Calu3 (cell line): ENCODE results near the gene FOXK1. TPM values are rescaled to one million over a fixed set of nuclear protein-coding genes. Genes with fewer than 3 reads are reported as not detected.

Experiments used
- BruUV-seq: library from RNA; stranded (reverse); fragments of 400-500 nt; replicated peaks from 2 replicates; lab custom pipeline; 2021; lab: Mats Ljungman, UMichigan
- CTCF ChIA-PET: fragments of 300-600 bp; sonication (Branson Sonifier 250); formaldehyde crosslinking; loops from one replicate; lab custom pipeline; 2022; ENCODE audit warnings: antibody characterized with exemption; lab: Charles Lee
- DNase-seq: peaks from one replicate; pipeline ENCODE4 v3.0.0; 2022
- H3K27ac Mint-ChIP-seq: one replicate; pipeline ENCODE4 v1.8.0; 2022; ENCODE audit warnings: mixed read lengths; ENCODE audit not compliant: unreplicated experiment
- H3K27me3 Mint-ChIP-seq: one replicate; pipeline ENCODE4 v1.8.0; 2022; ENCODE audit warnings: mixed read lengths; ENCODE audit not compliant: unreplicated experiment
- H3K36me3 Mint-ChIP-seq: one replicate; pipeline ENCODE4 v1.8.0; 2022; ENCODE audit warnings: mild to moderate bottlenecking, moderate library complexity, mixed read lengths; ENCODE audit not compliant: insufficient read depth, unreplicated experiment
- H3K4me1 Mint-ChIP-seq: one replicate; pipeline ENCODE4 v1.8.0; 2022; ENCODE audit warnings: mild to moderate bottlenecking, low read depth, mixed read lengths; ENCODE audit not compliant: unreplicated experiment
- H3K4me3 Mint-ChIP-seq: one replicate; pipeline ENCODE4 v1.8.0; 2022; ENCODE audit warnings: mild to moderate bottlenecking, low read depth, moderate library complexity, mixed read lengths; ENCODE audit not compliant: unreplicated experiment
- H3K9me3 Mint-ChIP-seq: one replicate; pipeline ENCODE4 v1.8.0; 2022; ENCODE audit warnings: low read depth, mixed read lengths; ENCODE audit not compliant: unreplicated experiment
- intact Hi-C: fragments of 100-400 bp; cut with micrococcal nuclease; formaldehyde crosslinking; loops from one replicate; pipeline ENCODE4 v1.10.0; 2022; ENCODE audit not compliant: unreplicated experiment
- total RNA-seq: library from RNA; stranded (reverse); gene quantifications from 2 replicates; pipeline ENCODE4 v1.2.3, GENCODE V29; 2022
- TF ChIP-seq, protein P1 (sequence below): fragments of 200-600 bp; IDR thresholded peaks from one replicate; pipeline ENCODE4 v1.8.0; 2022; ENCODE audit warnings: antibody characterized with exemption; ENCODE audit not compliant: unreplicated experiment

Gene FOXK1
- total RNA-seq, 1 experiment from 2014 or later, result 65.9 TPM

DNA sequence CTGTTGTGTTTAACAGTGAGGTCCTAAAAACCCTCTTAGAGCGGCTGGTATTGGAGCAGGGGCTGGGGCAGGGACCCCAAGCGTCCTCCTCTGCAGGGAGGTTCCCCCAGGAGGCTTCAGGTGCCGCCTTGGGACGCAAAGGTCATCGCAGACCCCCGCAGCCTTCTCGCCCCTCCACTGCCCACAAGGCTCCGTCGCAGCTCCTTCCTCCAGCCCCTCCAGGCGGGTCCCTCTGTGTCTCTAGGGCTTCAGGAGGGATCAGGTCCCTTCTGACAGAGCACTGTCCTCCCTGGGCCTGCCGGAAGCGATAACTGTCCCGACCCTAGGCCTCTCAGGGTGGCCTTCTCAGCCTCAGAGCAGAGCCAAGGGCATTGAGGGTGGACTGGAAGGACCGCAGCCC, 67.3 kb downstream of the FOXK1 start:
- BruUV-seq, result no TSS peak
- H3K9me3 Mint-ChIP-seq, result no peaks in the 10 kb centered on the region
- H3K4me3 Mint-ChIP-seq, result no peak overlapping the region
- intact Hi-C loops, result no loop called here
- H3K27me3 Mint-ChIP-seq, result no peaks in the 10 kb centered on the region
- H3K4me1 Mint-ChIP-seq, result peaks cover 36% of the 10 kb centered on the region
- DNase-seq, result no peak
- TF ChIP-seq, protein P1, sequence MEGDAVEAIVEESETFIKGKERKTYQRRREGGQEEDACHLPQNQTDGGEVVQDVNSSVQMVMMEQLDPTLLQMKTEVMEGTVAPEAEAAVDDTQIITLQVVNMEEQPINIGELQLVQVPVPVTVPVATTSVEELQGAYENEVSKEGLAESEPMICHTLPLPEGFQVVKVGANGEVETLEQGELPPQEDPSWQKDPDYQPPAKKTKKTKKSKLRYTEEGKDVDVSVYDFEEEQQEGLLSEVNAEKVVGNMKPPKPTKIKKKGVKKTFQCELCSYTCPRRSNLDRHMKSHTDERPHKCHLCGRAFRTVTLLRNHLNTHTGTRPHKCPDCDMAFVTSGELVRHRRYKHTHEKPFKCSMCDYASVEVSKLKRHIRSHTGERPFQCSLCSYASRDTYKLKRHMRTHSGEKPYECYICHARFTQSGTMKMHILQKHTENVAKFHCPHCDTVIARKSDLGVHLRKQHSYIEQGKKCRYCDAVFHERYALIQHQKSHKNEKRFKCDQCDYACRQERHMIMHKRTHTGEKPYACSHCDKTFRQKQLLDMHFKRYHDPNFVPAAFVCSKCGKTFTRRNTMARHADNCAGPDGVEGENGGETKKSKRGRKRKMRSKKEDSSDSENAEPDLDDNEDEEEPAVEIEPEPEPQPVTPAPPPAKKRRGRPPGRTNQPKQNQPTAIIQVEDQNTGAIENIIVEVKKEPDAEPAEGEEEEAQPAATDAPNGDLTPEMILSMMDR, result no peak
- CTCF ChIA-PET, result no interaction called here
- H3K36me3 Mint-ChIP-seq, result peaks cover 88% of the 10 kb centered on the region
- peak overlapping the region; percentile 70 for H3K27ac Mint-ChIP-seq

GRCh38 chr7:4749798-4750197, 67.7 kb downstream of the FOXK1 start:
- H3K9me3 Mint-ChIP-seq, result no peaks in the 10 kb centered on the region
- intact Hi-C loops, result loop anchor here (10.0 kb wide), 1 partner anchor 135 kb away; no protein-coding TSS in a partner anchor
- no peaks in the 10 kb centered on the region for H3K27me3 Mint-ChIP-seq
- CTCF ChIA-PET, result interaction anchor here (0.6 kb wide), 1 partner anchor 919 kb away, joined by 4 read pairs; no protein-coding TSS in a partner anchor
- peaks cover 88% of the 10 kb centered on the region for H3K36me3 Mint-ChIP-seq
- no peak for DNase-seq
- no TSS peak for BruUV-seq
- H3K4me3 Mint-ChIP-seq, result no peak overlapping the region
- H3K4me1 Mint-ChIP-seq, result peaks cover 32% of the 10 kb centered on the region
- TF ChIP-seq, protein P1, result no peak
- H3K27ac Mint-ChIP-seq, result no peak overlapping the region

DNA sequence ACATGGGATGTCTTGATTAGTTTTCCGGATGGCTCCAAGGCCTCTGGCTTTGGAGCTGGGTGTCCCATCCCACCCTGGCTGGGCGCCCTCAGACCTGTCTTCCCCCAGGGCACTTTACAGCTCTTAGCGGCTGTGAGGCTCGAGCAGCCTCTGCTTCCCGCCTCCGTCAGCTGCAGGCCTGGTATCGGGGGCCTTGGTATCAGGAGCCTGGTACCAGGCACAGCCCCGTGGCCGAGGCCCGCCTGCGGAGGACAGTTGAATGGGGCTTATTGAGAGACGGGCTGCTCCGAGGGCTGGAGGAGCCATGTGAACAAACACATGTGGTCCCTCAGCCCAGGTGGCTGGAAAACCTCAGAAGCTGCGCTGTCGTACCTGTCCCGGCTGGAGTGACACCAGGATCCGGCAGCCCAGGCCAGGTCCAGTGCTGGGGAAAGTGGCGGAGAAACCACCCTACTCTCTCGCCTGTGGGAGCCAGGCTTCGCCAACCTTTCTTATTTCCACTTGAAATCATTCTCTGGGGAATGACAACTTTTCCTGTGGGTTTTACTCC, 69.4 kb downstream of the FOXK1 start:
- Mint-ChIP-seq H3K4me1 (peaks cover 19% of the 10 kb centered on the region), H3K27ac (no peak overlapping the region), H3K36me3 (peaks cover 80% of the 10 kb centered on the region), H3K9me3 (no peaks in the 10 kb centered on the region), H3K27me3 (no peaks in the 10 kb centered on the region), H3K4me3 (no peak overlapping the region)
- CTCF ChIA-PET, result interaction anchor here (1.1 kb wide), 1 partner anchor 110 kb away, joined by 3 read pairs; no protein-coding TSS in a partner anchor
- no TSS peak for BruUV-seq
- intact Hi-C loops, result loop anchor here (10.0 kb wide), 1 partner anchor 137 kb away; no protein-coding TSS in a partner anchor
- TF ChIP-seq, protein P1, result no peak
- no peak for DNase-seq

GRCh38 chr7:4753598-4754432, 71.7 kb downstream of the FOXK1 start:
- no TSS peak for BruUV-seq
- H3K36me3 Mint-ChIP-seq, result peaks cover 78% of the 10 kb centered on the region
- intact Hi-C loops, result loop anchor here (10.0 kb wide), 1 partner anchor 139 kb away; no protein-coding TSS in a partner anchor
- peak; percentile 96 for DNase-seq
- H3K9me3 Mint-ChIP-seq, result no peaks in the 10 kb centered on the region
- no peaks in the 10 kb centered on the region for H3K27me3 Mint-ChIP-seq
- no peak overlapping the region for H3K4me3 Mint-ChIP-seq
- TF ChIP-seq, protein P1, result peak; percentile 96
- H3K4me1 Mint-ChIP-seq, result no peaks in the 10 kb centered on the region
- CTCF ChIA-PET, result interaction anchor here (1.1 kb wide), 1 partner anchor 9 kb away, joined by 5 read pairs; no protein-coding TSS in a partner anchor
- H3K27ac Mint-ChIP-seq, result peak overlapping the region; percentile 20
